Left forelimb (tissue), 1 donor: ENCODE measurements around the gene EEF1A1.
A peak's percentile ranks its signal among the peaks of the same experiment; 100 is the strongest.
"Not testable (repeated sequence)": the region's sequence is repeated elsewhere in the genome, so short reads cannot be mapped to it uniquely, and the experiment has no call there.

Experiments
- DNase-seq: peaks from one replicate; pipeline ENCODE4 v3.0.0-alpha.2; 2018; ENCODE audit warnings: low spot score

The EEF1A1 gene

DNA sequence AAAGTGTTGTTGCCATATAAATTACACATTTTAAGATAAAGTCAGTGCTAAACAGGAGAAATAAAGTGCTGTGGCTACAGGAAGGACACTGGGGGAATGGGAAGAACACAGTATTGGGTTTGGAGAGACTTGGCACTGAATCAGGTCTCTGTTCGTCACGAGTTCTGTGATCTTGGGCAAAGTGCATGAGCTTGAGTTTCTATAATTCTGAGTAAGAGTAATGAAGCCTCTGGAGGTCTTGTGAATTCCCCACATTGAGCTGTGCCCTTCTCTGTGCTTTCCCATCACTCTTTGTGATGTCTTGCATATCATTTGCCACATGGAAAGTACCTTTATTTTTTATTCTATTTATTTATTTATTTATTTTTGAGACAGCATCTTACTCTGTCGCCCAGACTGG is 16.8 kb upstream of the EEF1A1 start:
- DNase-seq, result no peak

GRCh38 chr6:73534628-73535027 is 13.8 kb upstream of the EEF1A1 start:
- no peak for DNase-seq

DNA sequence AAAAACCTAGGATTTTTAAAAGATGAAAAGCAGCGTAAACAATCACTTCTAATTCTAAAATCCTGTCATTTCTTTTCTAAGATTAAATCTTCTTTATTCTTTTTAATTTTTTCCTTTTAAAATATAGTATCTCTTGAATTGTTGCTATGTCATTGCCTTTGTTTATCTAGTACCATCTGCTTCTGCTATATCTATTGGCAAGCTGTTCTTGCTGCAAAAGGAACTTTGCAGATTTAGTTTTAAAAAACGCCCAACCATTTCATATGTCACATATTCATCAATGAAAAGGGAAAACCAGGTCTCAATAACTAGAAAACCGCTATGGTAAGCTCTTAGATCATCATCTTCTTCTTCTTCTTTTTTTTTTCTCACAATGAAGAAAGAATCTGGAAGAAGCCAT is 11.5 kb upstream of the EEF1A1 start:
- DNase-seq, result no peak

DNA sequence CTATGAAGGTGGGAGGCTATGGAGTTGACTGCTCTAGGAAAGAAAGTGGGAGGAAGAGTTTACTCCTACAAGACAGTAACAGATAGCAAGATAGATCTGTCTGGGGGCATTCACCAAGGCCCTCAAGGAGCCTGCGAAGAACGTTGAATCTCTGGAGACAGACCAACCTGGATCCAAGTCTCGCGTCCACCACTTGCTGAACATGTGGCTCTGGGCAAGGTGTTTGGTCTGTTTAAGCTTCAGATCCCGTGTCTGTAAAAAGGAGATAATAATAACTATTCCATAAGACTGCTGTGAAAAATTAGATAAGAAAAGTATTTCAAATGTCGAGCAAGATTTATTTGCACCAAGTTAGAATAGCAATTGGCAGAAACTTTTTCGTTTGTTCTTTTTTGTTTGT is 8.1 kb upstream of the EEF1A1 start:
- no peak for DNase-seq

- DNase-seq, result no peak
Measured at GRCh38 chr6:73525546-73526330, 4.9 kb upstream of the EEF1A1 start.

DNA sequence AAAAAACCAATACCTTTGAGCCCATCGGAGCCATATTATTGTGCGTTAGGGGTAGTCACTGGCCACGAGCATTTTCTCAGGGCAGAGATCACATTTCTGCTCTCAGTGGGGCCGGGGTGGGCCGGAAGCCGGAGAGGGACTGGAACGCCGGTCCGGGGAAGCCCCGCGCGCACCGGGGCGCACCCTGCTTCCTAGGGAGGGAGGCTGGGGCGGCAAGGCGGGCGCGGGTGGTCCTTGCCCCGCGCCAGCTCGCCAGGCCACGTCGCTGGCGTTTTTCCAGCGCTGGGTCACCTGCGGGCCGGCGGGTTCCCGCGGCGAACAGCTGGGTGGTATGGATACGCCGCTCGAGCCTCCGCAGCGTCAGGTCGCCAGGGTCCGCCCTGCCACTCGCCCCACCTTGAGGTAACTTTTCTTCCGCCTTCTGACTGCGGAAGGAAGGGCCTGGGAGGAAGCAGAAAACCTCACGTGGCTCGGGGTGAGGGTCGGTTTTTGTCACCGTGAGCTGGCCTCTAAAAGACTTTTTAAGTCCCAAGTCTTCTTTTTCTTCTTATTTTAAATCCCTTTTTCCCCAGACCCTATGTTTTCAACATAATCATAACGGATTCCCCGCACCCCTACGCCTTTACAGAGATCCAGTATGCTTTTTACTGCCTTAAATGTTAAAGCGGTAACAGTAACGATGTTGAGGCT is 2.7 kb upstream of the EEF1A1 start:
- peak; percentile 71 for DNase-seq

DNA sequence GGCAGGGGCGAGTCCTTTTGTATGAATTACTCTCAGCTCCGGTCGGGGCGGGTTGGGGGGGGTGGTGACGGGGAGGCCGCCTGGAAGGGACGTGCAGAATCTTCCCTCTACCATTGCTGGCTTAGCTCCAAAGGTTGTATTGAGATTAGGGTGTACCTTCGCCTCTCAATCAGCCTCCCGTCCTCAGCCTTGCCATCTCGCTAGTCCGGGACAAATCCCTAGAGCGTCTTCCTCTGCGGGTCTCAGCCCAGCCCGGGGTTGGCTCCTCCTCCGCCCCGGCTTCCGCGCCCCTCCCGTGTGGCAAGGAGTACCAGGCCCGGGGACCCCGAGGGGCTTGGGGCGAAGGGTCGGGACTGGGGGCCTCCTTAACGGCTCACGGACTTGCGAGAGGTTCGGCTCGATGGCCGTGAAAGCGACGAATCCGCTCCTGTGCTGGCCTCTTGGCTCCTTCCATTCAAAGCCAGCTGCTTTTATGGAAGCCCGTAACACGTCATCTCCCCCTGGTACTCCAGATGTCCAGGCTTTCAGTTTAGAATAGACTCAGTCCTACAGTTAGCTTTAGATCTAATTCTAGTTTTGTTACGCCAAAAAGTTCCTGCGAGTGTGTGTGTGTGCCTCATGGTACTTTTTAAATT is 636 bp upstream of the EEF1A1 start:
- DNase-seq, result no peak

GRCh38 chr6:73519926-73520687 is 725 bp downstream of the EEF1A1 start:
- peak; percentile 77 for DNase-seq

GRCh38 chr6:73518982-73519881 is 1.6 kb downstream of the EEF1A1 start:
- not testable (repeated sequence) for DNase-seq

- not testable (repeated sequence) for DNase-seq
Measured at GRCh38 chr6:73518100-73518981, 2.5 kb downstream of the EEF1A1 start.

- DNase-seq, result no peak
Measured at GRCh38 chr6:73516514-73517489, 4.0 kb downstream of the EEF1A1 start.

DNA sequence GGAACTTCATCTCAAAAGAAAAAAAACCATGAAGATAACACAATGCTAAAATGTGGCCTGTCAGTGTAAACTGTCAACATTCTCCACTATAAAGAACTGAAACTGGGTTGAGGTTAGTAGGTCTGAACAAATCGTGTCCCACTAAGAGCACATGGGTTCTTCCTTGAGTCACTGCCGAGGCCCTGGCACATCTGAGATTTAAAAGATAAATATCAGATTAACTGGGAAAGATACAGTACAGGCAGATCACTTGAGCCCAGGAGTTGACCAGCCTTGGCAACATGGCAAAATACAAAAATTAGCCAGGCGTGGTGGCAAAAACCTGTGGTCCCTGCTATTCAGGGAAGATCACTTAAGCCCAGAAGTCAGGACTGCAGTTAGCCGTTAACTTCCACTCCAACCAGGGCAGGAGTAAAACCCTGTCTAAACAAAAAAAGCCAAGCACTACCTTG is 5.6 kb downstream of the EEF1A1 start:
- no peak for DNase-seq

DNA sequence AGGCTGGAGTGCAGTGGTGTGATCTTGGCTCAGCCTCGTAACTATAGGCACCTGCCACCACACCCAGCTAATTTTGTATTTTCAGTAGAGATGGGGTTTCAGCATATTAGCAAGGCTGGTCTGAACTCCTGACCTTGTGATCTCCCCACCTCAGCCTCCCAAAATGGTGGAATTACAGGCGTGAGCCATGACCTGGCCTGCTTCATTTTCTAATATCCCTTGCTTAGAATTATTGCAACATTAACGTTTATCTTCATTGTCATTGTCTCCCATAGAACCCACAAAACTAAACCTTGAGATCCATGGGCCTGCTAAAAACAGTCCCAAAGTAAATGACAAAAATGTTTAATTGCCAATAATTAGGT is 6.1 kb downstream of the EEF1A1 start:
- DNase-seq, result no peak

DNA sequence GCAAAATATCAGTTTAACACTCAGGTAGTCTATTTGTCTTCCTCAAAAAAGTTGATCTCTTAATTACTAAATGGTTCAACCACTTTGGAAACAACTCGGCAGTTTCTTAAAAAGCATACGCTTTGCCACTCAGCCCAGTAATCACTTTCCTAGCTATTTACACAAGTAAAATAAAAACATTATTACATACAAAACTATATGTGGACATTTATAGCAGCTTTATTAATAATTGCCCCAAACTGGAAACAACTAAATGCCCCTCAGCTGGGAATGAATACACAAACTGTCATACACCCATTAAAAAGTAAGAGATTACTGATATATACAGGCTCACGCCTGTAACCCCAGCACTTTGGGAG is 7.4 kb downstream of the EEF1A1 start:
- DNase-seq, result no peak

- DNase-seq, result no peak
Measured at GRCh38 chr6:73511796-73512195, 9.0 kb downstream of the EEF1A1 start.

DNA sequence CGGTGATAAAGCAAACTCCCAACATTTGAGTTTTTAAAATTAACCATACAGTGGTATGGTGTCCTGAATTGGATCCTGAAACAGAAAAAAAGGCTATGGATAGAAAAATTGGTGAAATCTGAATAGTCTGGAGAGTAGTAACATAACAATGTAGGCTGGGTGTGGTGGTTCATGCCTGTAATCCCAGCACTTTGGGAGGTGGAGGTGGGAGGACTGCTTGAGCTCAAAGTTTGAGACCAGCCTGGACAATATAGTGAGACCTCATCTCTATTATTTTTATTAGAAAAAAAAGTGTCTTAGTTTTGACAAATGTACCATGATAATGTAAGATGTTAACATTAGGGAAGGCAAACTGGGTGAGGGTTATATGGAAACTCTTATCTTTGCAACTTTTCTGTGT is 11.0 kb downstream of the EEF1A1 start:
- no peak for DNase-seq

DNA sequence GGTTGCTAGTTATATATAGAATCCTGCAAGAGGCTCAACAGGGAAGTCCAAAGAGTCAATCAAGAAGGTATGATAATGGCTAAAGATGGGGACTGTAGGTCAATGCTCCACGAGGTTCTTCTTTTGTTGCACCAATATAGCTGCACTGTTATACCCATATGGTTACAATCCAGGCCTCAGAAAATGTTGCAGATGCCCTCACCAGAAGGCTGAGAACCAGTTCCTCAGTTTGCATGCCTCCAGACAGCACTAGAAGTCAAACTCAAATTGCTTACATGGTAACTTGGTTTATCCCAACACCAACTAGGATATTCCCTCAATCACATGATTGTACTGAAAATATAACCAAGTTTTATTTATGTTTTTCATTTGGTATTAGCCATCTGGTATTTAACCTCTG is 12.1 kb downstream of the EEF1A1 start:
- no peak for DNase-seq

- no peak for DNase-seq
Measured at GRCh38 chr6:73506246-73506645, 14.6 kb downstream of the EEF1A1 start.

GRCh38 chr6:73505705-73506104 is 15.1 kb downstream of the EEF1A1 start:
- DNase-seq, result not testable (repeated sequence)
